Measurements from ENCODE around the gene POGLUT2. TPM values are rescaled to one million over a fixed set of nuclear protein-coding genes. Genes with fewer than 3 reads are reported as not detected.

Gene POGLUT2
- total and polyA plus RNA-seq, 7 experiments from 2014 or later: 0.19 to 10.4 (median 0.40) TPM; not detected in 2

GRCh38 chr13:102825921-102826706 lies 27.3 kb upstream of the POGLUT2 start:
- Mint-ChIP-seq H3K4me1 (no peaks in the 10 kb centered on the region), H3K27me3 (no peaks in the 10 kb centered on the region), H3K36me3 (peaks cover 0 to 31% (median 9%) of the 10 kb centered on the region in 5 donors), H3K27ac (no peak overlapping the region), H3K4me3 (no peak overlapping the region), H3K9me3 (no peaks in the 10 kb centered on the region)
- POLR2A ChIA-PET: no interaction called here
- Histone ChIP-seq H3K4me3 (ENCODE audit: low read length) (no peak overlapping the region), H3K4me1 (ENCODE audit: control insufficient read depth in 2 of 2, insufficient read depth in 2 of 2, low read length in 2 of 2) (no peaks in the 10 kb centered on the region), H3K27me3 (ENCODE audit: control insufficient read depth in 2 of 2, insufficient read depth in 2 of 2, low read length in 2 of 2) (no peaks in the 10 kb centered on the region), H3K36me3 (ENCODE audit: control insufficient read depth in 2 of 3, insufficient read depth in 3 of 3, low read length in 3 of 3) (no peaks in the 10 kb centered on the region), H3K27ac (ENCODE audit: low read depth, low read length) (no peak overlapping the region), H3K9me3 (ENCODE audit: control insufficient read depth in 2 of 3, low read length in 3 of 3) (no peaks in the 10 kb centered on the region)
- CTCF ChIA-PET: no interaction called here
- ATAC-seq (no peak), DNase-seq (no peak)
- intact Hi-C loops (cut with micrococcal nuclease): no loop called here

- Histone ChIP-seq H3K4me3 (ENCODE audit: low read length) (no peak overlapping the region), H3K27me3 (ENCODE audit: control insufficient read depth in 2 of 2, insufficient read depth in 2 of 2, low read length in 2 of 2) (no peaks in the 10 kb centered on the region), H3K36me3 (ENCODE audit: control insufficient read depth in 2 of 3, insufficient read depth in 3 of 3, low read length in 3 of 3) (no peaks in the 10 kb centered on the region), H3K27ac (ENCODE audit: low read depth, low read length) (no peak overlapping the region), H3K4me1 (ENCODE audit: control insufficient read depth in 2 of 2, insufficient read depth in 2 of 2, low read length in 2 of 2) (no peaks in the 10 kb centered on the region), H3K9me3 (ENCODE audit: control insufficient read depth in 2 of 3, low read length in 3 of 3) (no peaks in the 10 kb centered on the region)
- no peaks in the 10 kb centered on the region for H3K9me3 Mint-ChIP-seq
- CTCF ChIA-PET: no interaction called here
- no peaks in the 10 kb centered on the region for H3K4me1 Mint-ChIP-seq
- DNase-seq: no peak
- POLR2A ChIA-PET: no interaction called here
- no peaks in the 10 kb centered on the region for H3K27me3 Mint-ChIP-seq
- no peak overlapping the region for H3K27ac Mint-ChIP-seq
- H3K4me3 Mint-ChIP-seq: no peak overlapping the region
- intact Hi-C loops (cut with micrococcal nuclease): no loop called here
- ATAC-seq: no peak
- H3K36me3 Mint-ChIP-seq: peaks cover 0 to 33% (median 9%) of the 10 kb centered on the region in 5 donors
Measured at GRCh38 chr13:102825400-102825799, 26.6 kb upstream of the POGLUT2 start.

DNA sequence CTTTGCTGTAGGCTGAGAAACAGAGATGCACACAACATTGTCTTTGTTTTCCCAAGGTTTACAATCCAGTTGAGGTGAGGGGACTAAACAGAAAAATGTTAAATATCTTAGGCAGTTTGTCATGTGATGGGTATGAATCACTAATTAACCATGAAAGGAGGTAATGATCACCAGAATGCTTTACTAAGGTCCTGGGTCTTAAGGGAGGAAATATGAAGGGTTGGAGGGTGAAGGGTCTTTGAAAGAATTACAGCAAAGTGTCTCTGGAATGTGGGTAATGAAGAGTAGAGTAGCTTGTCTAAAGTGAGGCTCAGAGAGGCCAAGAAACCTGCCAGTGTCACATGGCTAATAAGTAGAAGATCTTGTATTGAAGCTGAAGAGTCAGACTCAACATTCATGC lies 19.1 kb upstream of the POGLUT2 start:
- no peaks in the 10 kb centered on the region for H3K9me3 ChIP-seq (ENCODE audit: control insufficient read depth in 2 of 3, low read length in 3 of 3)
- Mint-ChIP-seq H3K4me1 (peaks cover 3 to 14% (median 10%) of the 10 kb centered on the region in 7 donors), H3K4me3 (no peak overlapping the region), H3K27me3 (no peaks in the 10 kb centered on the region), H3K27ac (no peak overlapping the region), H3K36me3 (peaks cover under 1 to 35% (median 18%) of the 10 kb centered on the region in 5 donors), H3K9me3 (peaks cover 0 to 1% (median 0%) of the 10 kb centered on the region in 11 donors)
- intact Hi-C loops (cut with micrococcal nuclease): no loop called here
- ChIA-PET CTCF (no interaction called here), POLR2A (no interaction called here)
- no peak overlapping the region for H3K4me3 ChIP-seq (ENCODE audit: low read length)
- H3K36me3 ChIP-seq (ENCODE audit: control insufficient read depth in 2 of 3, insufficient read depth in 3 of 3, low read length in 3 of 3): no peaks in the 10 kb centered on the region
- no peak overlapping the region for H3K27ac ChIP-seq (ENCODE audit: low read depth, low read length)
- H3K4me1 ChIP-seq (ENCODE audit: control insufficient read depth in 2 of 2, insufficient read depth in 2 of 2, low read length in 2 of 2): no peaks in the 10 kb centered on the region
- ATAC-seq: no peak
- no peaks in the 10 kb centered on the region for H3K27me3 ChIP-seq (ENCODE audit: control insufficient read depth in 2 of 2, insufficient read depth in 2 of 2, low read length in 2 of 2)
- DNase-seq: no peak

DNA sequence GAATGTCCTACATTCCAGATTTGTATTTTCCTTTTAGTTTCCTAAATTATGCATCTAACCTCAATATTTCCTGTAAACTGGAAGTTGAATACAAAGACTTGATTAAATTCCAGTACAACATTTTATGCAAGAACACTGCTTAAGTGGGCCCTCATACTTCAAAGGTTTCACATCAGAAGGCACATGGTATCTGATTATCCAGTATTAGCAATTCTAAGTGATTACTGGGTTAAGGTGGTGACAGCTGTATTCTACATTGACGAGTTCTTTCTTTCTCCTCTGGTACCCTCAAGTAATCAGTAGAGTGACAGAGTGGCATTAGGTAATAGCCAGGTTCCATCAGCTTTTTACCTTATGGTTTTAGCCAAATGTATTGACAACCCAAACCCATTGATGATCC lies 18.5 kb upstream of the POGLUT2 start:
- peaks cover 3 to 18% (median 10%) of the 10 kb centered on the region in 7 donors for H3K4me1 Mint-ChIP-seq
- H3K4me3 Mint-ChIP-seq: no peak overlapping the region
- Histone ChIP-seq H3K27ac (ENCODE audit: low read depth, low read length) (no peak overlapping the region), H3K4me3 (ENCODE audit: low read length) (no peak overlapping the region), H3K9me3 (ENCODE audit: control insufficient read depth in 2 of 3, low read length in 3 of 3) (no peaks in the 10 kb centered on the region), H3K4me1 (ENCODE audit: control insufficient read depth in 2 of 2, insufficient read depth in 2 of 2, low read length in 2 of 2) (no peaks in the 10 kb centered on the region), H3K36me3 (ENCODE audit: control insufficient read depth in 2 of 3, insufficient read depth in 3 of 3, low read length in 3 of 3) (no peaks in the 10 kb centered on the region), H3K27me3 (ENCODE audit: control insufficient read depth in 2 of 2, insufficient read depth in 2 of 2, low read length in 2 of 2) (no peaks in the 10 kb centered on the region)
- ChIA-PET POLR2A (interaction anchor here (0.6 kb wide), 1 partner anchor 318 kb away, joined by 3 read pairs; no protein-coding TSS in a partner anchor), CTCF (no interaction called here)
- intact Hi-C loops (cut with micrococcal nuclease): no loop called here
- H3K27me3 Mint-ChIP-seq: no peaks in the 10 kb centered on the region
- no peak for ATAC-seq
- no peak overlapping the region for H3K27ac Mint-ChIP-seq
- DNase-seq: no peak
- H3K36me3 Mint-ChIP-seq: peaks cover under 1 to 32% (median 19%) of the 10 kb centered on the region in 5 donors
- H3K9me3 Mint-ChIP-seq: peaks cover 0 to 3% (median under 1%) of the 10 kb centered on the region in 11 donors

- H3K36me3 ChIP-seq (ENCODE audit: control insufficient read depth in 2 of 3, insufficient read depth in 3 of 3, low read length in 3 of 3): no peaks in the 10 kb centered on the region
- H3K27me3 Mint-ChIP-seq: no peaks in the 10 kb centered on the region
- ATAC-seq (no peak), DNase-seq (no peak)
- H3K9me3 ChIP-seq (ENCODE audit: control insufficient read depth in 2 of 3, low read length in 3 of 3): no peaks in the 10 kb centered on the region
- peaks cover 3 to 23% (median 10%) of the 10 kb centered on the region in 7 donors for H3K4me1 Mint-ChIP-seq
- H3K27me3 ChIP-seq (ENCODE audit: control insufficient read depth in 2 of 2, insufficient read depth in 2 of 2, low read length in 2 of 2): no peaks in the 10 kb centered on the region
- no peak overlapping the region for H3K4me3 Mint-ChIP-seq
- no peak overlapping the region for H3K27ac Mint-ChIP-seq
- POLR2A ChIA-PET: interaction anchor here (0.6 kb wide), 1 partner anchor 317 kb away, joined by 3 read pairs; no protein-coding TSS in a partner anchor
- no peak overlapping the region for H3K4me3 ChIP-seq (ENCODE audit: low read length)
- peaks cover 0 to 8% (median 5%) of the 10 kb centered on the region in 11 donors for H3K9me3 Mint-ChIP-seq
- no peak overlapping the region for H3K27ac ChIP-seq (ENCODE audit: low read depth, low read length)
- intact Hi-C loops (cut with micrococcal nuclease): no loop called here
- CTCF ChIA-PET: no interaction called here
- peaks cover 6 to 32% (median 24%) of the 10 kb centered on the region in 5 donors for H3K36me3 Mint-ChIP-seq
- no peaks in the 10 kb centered on the region for H3K4me1 ChIP-seq (ENCODE audit: control insufficient read depth in 2 of 2, insufficient read depth in 2 of 2, low read length in 2 of 2)
Measured at GRCh38 chr13:102816708-102817107, 17.9 kb upstream of the POGLUT2 start.

- ATAC-seq: no peak
- Mint-ChIP-seq H3K27me3 (no peaks in the 10 kb centered on the region), H3K27ac (no peak overlapping the region), H3K4me3 (no peak overlapping the region), H3K4me1 (peaks cover 3 to 23% (median 10%) of the 10 kb centered on the region in 7 donors), H3K9me3 (peaks cover 0 to 14% (median 6%) of the 10 kb centered on the region in 11 donors), H3K36me3 (peaks cover 6 to 37% (median 26%) of the 10 kb centered on the region in 5 donors)
- POLR2A ChIA-PET: interaction anchor here (0.5 to 0.9 kb wide), 2 partner anchors 26 to 39 kb away, joined by 3 to 6 read pairs; no protein-coding TSS in a partner anchor
- H3K4me1 ChIP-seq (ENCODE audit: control insufficient read depth in 2 of 2, insufficient read depth in 2 of 2, low read length in 2 of 2): no peaks in the 10 kb centered on the region
- no peak for DNase-seq
- no peak overlapping the region for H3K4me3 ChIP-seq (ENCODE audit: low read length)
- CTCF ChIA-PET: no interaction called here
- H3K27ac ChIP-seq (ENCODE audit: low read depth, low read length): no peak overlapping the region
- intact Hi-C loops (cut with micrococcal nuclease): no loop called here
- H3K36me3 ChIP-seq (ENCODE audit: control insufficient read depth in 2 of 3, insufficient read depth in 3 of 3, low read length in 3 of 3): no peaks in the 10 kb centered on the region
- no peaks in the 10 kb centered on the region for H3K9me3 ChIP-seq (ENCODE audit: control insufficient read depth in 2 of 3, low read length in 3 of 3)
- no peaks in the 10 kb centered on the region for H3K27me3 ChIP-seq (ENCODE audit: control insufficient read depth in 2 of 2, insufficient read depth in 2 of 2, low read length in 2 of 2)
Measured at GRCh38 chr13:102815788-102816187, 17.0 kb upstream of the POGLUT2 start.

DNA sequence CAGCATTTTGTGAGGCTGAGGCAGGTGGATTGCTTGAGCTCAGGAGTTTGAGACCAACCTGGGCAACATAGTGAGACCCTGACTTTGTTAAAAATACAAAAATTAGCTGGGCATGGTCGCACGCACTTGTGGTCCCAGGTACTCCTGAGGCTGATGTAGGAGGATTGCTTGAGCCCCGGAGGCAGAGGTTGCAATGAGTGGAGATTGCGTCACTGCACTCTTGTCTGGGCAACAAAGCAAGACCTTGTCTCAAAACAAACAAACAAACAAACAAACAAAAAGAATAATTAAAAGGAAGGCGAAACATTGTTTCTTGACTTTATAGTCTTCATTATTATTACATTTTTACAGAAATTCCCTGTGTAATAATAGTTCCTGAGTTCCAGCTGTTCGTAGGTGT lies 16.0 kb upstream of the POGLUT2 start:
- Mint-ChIP-seq H3K4me3 (no peak overlapping the region), H3K27ac (no peak overlapping the region), H3K4me1 (peaks cover 3 to 26% (median 10%) of the 10 kb centered on the region in 7 donors), H3K36me3 (peaks cover 6 to 38% (median 29%) of the 10 kb centered on the region in 5 donors), H3K9me3 (peaks cover 0 to 14% (median 6%) of the 10 kb centered on the region in 11 donors), H3K27me3 (no peaks in the 10 kb centered on the region)
- CTCF ChIA-PET: no interaction called here
- no peaks in the 10 kb centered on the region for H3K27me3 ChIP-seq (ENCODE audit: control insufficient read depth in 2 of 2, insufficient read depth in 2 of 2, low read length in 2 of 2)
- H3K36me3 ChIP-seq (ENCODE audit: control insufficient read depth in 2 of 3, insufficient read depth in 3 of 3, low read length in 3 of 3): no peaks in the 10 kb centered on the region
- H3K4me1 ChIP-seq (ENCODE audit: control insufficient read depth in 2 of 2, insufficient read depth in 2 of 2, low read length in 2 of 2): no peaks in the 10 kb centered on the region
- intact Hi-C loops (cut with micrococcal nuclease): no loop called here
- H3K9me3 ChIP-seq (ENCODE audit: control insufficient read depth in 2 of 3, low read length in 3 of 3): no peaks in the 10 kb centered on the region
- no peak for DNase-seq
- ATAC-seq: no peak
- POLR2A ChIA-PET: interaction anchor here (0.9 kb wide), 1 partner anchor 30 kb away, joined by 4 read pairs; no protein-coding TSS in a partner anchor
- H3K27ac ChIP-seq (ENCODE audit: low read depth, low read length): no peak overlapping the region
- no peak overlapping the region for H3K4me3 ChIP-seq (ENCODE audit: low read length)

Data from naive thymus-derived CD4-positive, alpha-beta T cell (primary cell).